GM19395 (cell line): ENCODE results near the gene DERL3.

Source experiments
- ATAC-seq: cut with Tn5 transposase; IDR thresholded peaks from one replicate; pipeline ENCODE4 v1.9.1; 2021; ENCODE audit warnings: mild to moderate bottlenecking, moderate library complexity; ENCODE audit not compliant: unreplicated experiment

Gene DERL3

GRCh38 chr22:23847991-23848864 lies 9.4 kb upstream of the DERL3 start:
- no peak for ATAC-seq

- ATAC-seq, result no peak
Observed at GRCh38 chr22:23847310-23847920, 8.6 kb upstream of the DERL3 start.

- no peak for ATAC-seq
Observed at GRCh38 chr22:23846081-23846469, 7.3 kb upstream of the DERL3 start.

GRCh38 chr22:23845265-23846080 lies 6.7 kb upstream of the DERL3 start:
- ATAC-seq, result no peak

GRCh38 chr22:23844739-23845202 lies 6.0 kb upstream of the DERL3 start:
- ATAC-seq, result no peak

GRCh38 chr22:23842599-23842998 lies 3.8 kb upstream of the DERL3 start:
- ATAC-seq, result no peak

GRCh38 chr22:23841736-23842445 lies 3.1 kb upstream of the DERL3 start:
- no peak for ATAC-seq

GRCh38 chr22:23841292-23841691 lies 2.5 kb upstream of the DERL3 start:
- no peak for ATAC-seq

- no peak for ATAC-seq
Observed at GRCh38 chr22:23840026-23840425, 1.2 kb upstream of the DERL3 start.

- peak; percentile 9 for ATAC-seq
Observed at GRCh38 chr22:23837911-23838680, 710 bp downstream of the DERL3 start.

GRCh38 chr22:23837496-23837859 lies 1.3 kb downstream of the DERL3 start:
- no peak for ATAC-seq

- ATAC-seq, result no peak
Observed at GRCh38 chr22:23836692-23837495, 1.9 kb downstream of the DERL3 start.

- ATAC-seq, result no peak
Observed at GRCh38 chr22:23836281-23836680, 2.5 kb downstream of the DERL3 start.

GRCh38 chr22:23835484-23836144 lies 3.2 kb downstream of the DERL3 start:
- no peak for ATAC-seq

GRCh38 chr22:23834793-23835483 lies 3.9 kb downstream of the DERL3 start:
- no peak for ATAC-seq

GRCh38 chr22:23834406-23834792 lies 4.4 kb downstream of the DERL3 start:
- no peak for ATAC-seq

GRCh38 chr22:23833911-23834317 lies 4.9 kb downstream of the DERL3 start:
- ATAC-seq, result no peak
